ENCODE measurements around the gene OR52K1.

Gene OR52K1

GRCh38 chr11:4495487-4495886 lies 13.0 kb downstream of the OR52K1 start:
- POLR2A ChIA-PET: no interaction called here
- CTCF ChIA-PET: interaction anchor here (8.2 kb wide), 1 partner anchor 310 kb away, joined by 204 read pairs; no protein-coding TSS in a partner anchor
- no peak overlapping the region for H3K4me3 ChIP-seq (ENCODE audit: low read depth, low read length)
- no peak for TF ChIP-seq CTCF (IDR thresholded peaks at IDR 0.05; ENCODE audit: insufficient read depth, low read length, missing control alignments)
- no peak for DNase-seq (ENCODE audit: low read depth, low spot score)

- CTCF ChIA-PET: interaction anchor here (8.2 kb wide), 1 partner anchor 311 kb away, joined by 204 read pairs; no protein-coding TSS in a partner anchor
- DNase-seq (ENCODE audit: low read depth, low spot score): no peak
- H3K4me3 ChIP-seq (ENCODE audit: low read depth, low read length): no peak overlapping the region
- TF ChIP-seq CTCF (IDR thresholded peaks at IDR 0.05; ENCODE audit: insufficient read depth, low read length, missing control alignments): no peak
- POLR2A ChIA-PET: no interaction called here
Observed at GRCh38 chr11:4495986-4496385, 13.5 kb downstream of the OR52K1 start.

GRCh38 chr11:4496557-4497248 lies 14.3 kb downstream of the OR52K1 start:
- H3K4me3 ChIP-seq (ENCODE audit: low read depth, low read length): no peak overlapping the region
- TF ChIP-seq CTCF (IDR thresholded peaks at IDR 0.05; ENCODE audit: insufficient read depth, low read length, missing control alignments): no peak
- no peak for DNase-seq (ENCODE audit: low read depth, low spot score)
- POLR2A ChIA-PET: no interaction called here
- CTCF ChIA-PET: interaction anchor here (8.2 kb wide), 1 partner anchor 312 kb away, joined by 204 read pairs; no protein-coding TSS in a partner anchor

- no peak for TF ChIP-seq CTCF (IDR thresholded peaks at IDR 0.05; ENCODE audit: insufficient read depth, low read length, missing control alignments)
- POLR2A ChIA-PET: no interaction called here
Observed at GRCh38 chr11:4508886-4509285, 26.4 kb downstream of the OR52K1 start.

GRCh38 chr11:4511282-4512245 lies 29.1 kb downstream of the OR52K1 start:
- no peak overlapping the region for H3K4me3 ChIP-seq (ENCODE audit: low read depth, low read length)
- CTCF ChIA-PET: no interaction called here
- TF ChIP-seq CTCF (IDR thresholded peaks at IDR 0.05; ENCODE audit: insufficient read depth, low read length, missing control alignments): no peak
- POLR2A ChIA-PET: no interaction called here
- no peak for DNase-seq (ENCODE audit: low read depth, low spot score)

More at GRCh38 chr11:4508886-4509285, 26.4 kb downstream of the OR52K1 start:
- DNase-seq (ENCODE audit: low read depth, low spot score): no peak
- H3K4me3 ChIP-seq (ENCODE audit: low read depth, low read length): no peak overlapping the region
- CTCF ChIA-PET: interaction anchor here (1.2 kb wide), 1 partner anchor 322 kb away, joined by 6 read pairs; no protein-coding TSS in a partner anchor

GRCh38 chr11:4514196-4514595 lies 31.8 kb downstream of the OR52K1 start:
- no peak overlapping the region for H3K4me3 ChIP-seq (ENCODE audit: low read depth, low read length)
- CTCF ChIA-PET: no interaction called here
- no peak for TF ChIP-seq CTCF (IDR thresholded peaks at IDR 0.05; ENCODE audit: insufficient read depth, low read length, missing control alignments)
- no peak for DNase-seq (ENCODE audit: low read depth, low spot score)
- POLR2A ChIA-PET: no interaction called here

Measured in AG04449 (cell line).